ENCODE results near the gene CIRBP. TPM values are rescaled to one million over a fixed set of nuclear protein-coding genes. Genes with fewer than 3 reads are reported as not detected.

The CIRBP gene
- total and polyA plus RNA-seq, 3 experiments from 2014 or later: 238 to 258 (median 253) TPM

GRCh38 chr19:1224047-1224825 lies 44.9 kb upstream of the CIRBP start:
- POLR2A ChIA-PET: interaction anchor here (0.7 kb wide), 2 partner anchors 11 to 45 kb away, joined by 3 read pairs; no protein-coding TSS in a partner anchor

DNA sequence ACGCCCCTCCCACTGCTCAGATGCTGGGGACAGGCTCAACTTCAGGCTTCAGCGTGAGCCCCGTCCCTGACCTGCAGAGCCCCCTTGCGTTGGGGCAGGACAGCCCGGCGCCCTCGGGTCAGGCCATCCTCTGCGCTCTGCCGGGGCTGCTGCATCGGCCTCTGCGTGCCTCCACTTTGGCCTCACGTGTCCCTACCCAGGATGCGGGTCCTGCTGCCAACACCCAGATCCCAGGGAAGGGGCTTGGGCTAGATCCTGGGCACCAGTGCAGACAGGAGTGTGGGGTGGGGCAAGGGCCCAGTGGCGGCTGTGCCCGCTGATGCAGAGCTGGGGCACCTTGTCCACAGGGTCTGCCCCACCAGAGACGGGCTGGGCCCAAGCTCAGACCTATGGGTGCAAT lies 44.3 kb upstream of the CIRBP start:
- no peaks in the 10 kb centered on the region for H3K9me3 Mint-ChIP-seq
- CTCF ChIA-PET: interaction anchor here (1.2 kb wide), 2 partner anchors 15 to 16 kb away, joined by 3 to 4 read pairs; no protein-coding TSS in a partner anchor
- H3K27ac Mint-ChIP-seq: no peak overlapping the region
- peaks cover 0 to 12% (median 0%) of the 10 kb centered on the region in 3 donors for H3K36me3 Mint-ChIP-seq
- H3K27ac ChIP-seq (ENCODE audit: low read depth, low read length): no peak overlapping the region
- no peaks in the 10 kb centered on the region for H3K9me3 ChIP-seq (ENCODE audit: low read length)
- H3K27me3 ChIP-seq (ENCODE audit: insufficient read depth, low read length, poor library complexity, severe bottlenecking): no peaks in the 10 kb centered on the region
- H3K4me1 Mint-ChIP-seq: no peaks in the 10 kb centered on the region
- DNase-seq: no peak
- H3K36me3 ChIP-seq (ENCODE audit: insufficient read depth, low read length): peaks cover 7% of the 10 kb centered on the region
- H3K4me3 ChIP-seq (ENCODE audit: low read length): no peak overlapping the region
- no peaks in the 10 kb centered on the region for H3K4me1 ChIP-seq (ENCODE audit: insufficient read depth, low read length)
- H3K4me3 Mint-ChIP-seq: no peak overlapping the region
- no peaks in the 10 kb centered on the region for H3K27me3 Mint-ChIP-seq
- POLR2A ChIA-PET: interaction anchor here (0.7 kb wide), 2 partner anchors 11 to 44 kb away, joined by 3 read pairs; no protein-coding TSS in a partner anchor

More at GRCh38 chr19:1224047-1224825, 44.9 kb upstream of the CIRBP start:
- CTCF ChIA-PET: interaction anchor here (1.1 to 1.6 kb wide), 2 partner anchors 15 to 111 kb away, joined by 3 to 7 read pairs; no protein-coding TSS in a partner anchor
- no peaks in the 10 kb centered on the region for H3K27me3 Mint-ChIP-seq
- DNase-seq: no peak
- Histone ChIP-seq H3K36me3 (ENCODE audit: insufficient read depth, low read length) (peaks cover 7% of the 10 kb centered on the region), H3K4me3 (ENCODE audit: low read length) (no peak overlapping the region), H3K9me3 (ENCODE audit: low read length) (no peaks in the 10 kb centered on the region), H3K27ac (ENCODE audit: low read depth, low read length) (no peak overlapping the region), H3K27me3 (ENCODE audit: insufficient read depth, low read length, poor library complexity, severe bottlenecking) (no peaks in the 10 kb centered on the region), H3K4me1 (ENCODE audit: insufficient read depth, low read length) (no peaks in the 10 kb centered on the region)
- H3K4me3 Mint-ChIP-seq: no peak overlapping the region
- no peaks in the 10 kb centered on the region for H3K9me3 Mint-ChIP-seq
- no peak overlapping the region for H3K27ac Mint-ChIP-seq
- no peaks in the 10 kb centered on the region for H3K4me1 Mint-ChIP-seq
- peaks cover 0 to 12% (median 0%) of the 10 kb centered on the region in 3 donors for H3K36me3 Mint-ChIP-seq

- Mint-ChIP-seq H3K27ac (no peak overlapping the region), H3K4me3 (no peak overlapping the region), H3K4me1 (no peaks in the 10 kb centered on the region), H3K36me3 (peaks cover 0 to 12% (median 0%) of the 10 kb centered on the region in 3 donors), H3K27me3 (no peaks in the 10 kb centered on the region), H3K9me3 (no peaks in the 10 kb centered on the region)
- Histone ChIP-seq H3K27me3 (ENCODE audit: insufficient read depth, low read length, poor library complexity, severe bottlenecking) (no peaks in the 10 kb centered on the region), H3K27ac (ENCODE audit: low read depth, low read length) (no peak overlapping the region), H3K4me1 (ENCODE audit: insufficient read depth, low read length) (no peaks in the 10 kb centered on the region), H3K4me3 (ENCODE audit: low read length) (no peak overlapping the region), H3K9me3 (ENCODE audit: low read length) (no peaks in the 10 kb centered on the region), H3K36me3 (ENCODE audit: insufficient read depth, low read length) (peaks cover 5% of the 10 kb centered on the region)
- no peak for DNase-seq
- ChIA-PET CTCF (interaction anchor here (1.2 to 1.3 kb wide), 3 partner anchors 15 to 113 kb away, joined by 3 to 4 read pairs (median 4); no protein-coding TSS in a partner anchor), POLR2A (no interaction called here)
These were observed 43.5 kb upstream of the CIRBP start for GRCh38 chr19:1225440-1226226.

- H3K4me1 Mint-ChIP-seq: no peaks in the 10 kb centered on the region
- POLR2A ChIA-PET: no interaction called here
- no peak for DNase-seq
- no peak overlapping the region for H3K27ac ChIP-seq (ENCODE audit: low read depth, low read length)
- H3K27ac Mint-ChIP-seq: no peak overlapping the region
- no peaks in the 10 kb centered on the region for H3K27me3 ChIP-seq (ENCODE audit: insufficient read depth, low read length, poor library complexity, severe bottlenecking)
- H3K27me3 Mint-ChIP-seq: no peaks in the 10 kb centered on the region
- no peaks in the 10 kb centered on the region for H3K9me3 Mint-ChIP-seq
- no peak overlapping the region for H3K4me3 Mint-ChIP-seq
- H3K4me1 ChIP-seq (ENCODE audit: insufficient read depth, low read length): no peaks in the 10 kb centered on the region
- H3K9me3 ChIP-seq (ENCODE audit: low read length): no peaks in the 10 kb centered on the region
- H3K4me3 ChIP-seq (ENCODE audit: low read length): no peak overlapping the region
- peaks cover 0 to 7% (median 0%) of the 10 kb centered on the region in 3 donors for H3K36me3 Mint-ChIP-seq
- CTCF ChIA-PET: interaction anchor here (1.2 to 1.3 kb wide), 2 partner anchors 15 to 113 kb away, joined by 3 to 4 read pairs; no protein-coding TSS in a partner anchor
- H3K36me3 ChIP-seq (ENCODE audit: insufficient read depth, low read length): no peaks in the 10 kb centered on the region
These were observed 43.0 kb upstream of the CIRBP start for GRCh38 chr19:1226227-1226518.

- H3K9me3 Mint-ChIP-seq: no peaks in the 10 kb centered on the region
- no peak overlapping the region for H3K4me3 ChIP-seq (ENCODE audit: low read length)
- POLR2A ChIA-PET: no interaction called here
- H3K4me1 Mint-ChIP-seq: no peaks in the 10 kb centered on the region
- no peaks in the 10 kb centered on the region for H3K36me3 ChIP-seq (ENCODE audit: insufficient read depth, low read length)
- no peaks in the 10 kb centered on the region for H3K27me3 Mint-ChIP-seq
- no peak overlapping the region for H3K27ac Mint-ChIP-seq
- peaks cover 0 to 7% (median 0%) of the 10 kb centered on the region in 3 donors for H3K36me3 Mint-ChIP-seq
- no peak overlapping the region for H3K27ac ChIP-seq (ENCODE audit: low read depth, low read length)
- DNase-seq: peak in 1 of 5 donors; percentile 44
- CTCF ChIA-PET: interaction anchor here (1.3 kb wide), 1 partner anchor 114 kb away, joined by 4 read pairs; no protein-coding TSS in a partner anchor
- H3K27me3 ChIP-seq (ENCODE audit: insufficient read depth, low read length, poor library complexity, severe bottlenecking): no peaks in the 10 kb centered on the region
- no peak overlapping the region for H3K4me3 Mint-ChIP-seq
- no peaks in the 10 kb centered on the region for H3K9me3 ChIP-seq (ENCODE audit: low read length)
- H3K4me1 ChIP-seq (ENCODE audit: insufficient read depth, low read length): no peaks in the 10 kb centered on the region
These were observed 42.4 kb upstream of the CIRBP start for GRCh38 chr19:1226522-1227303.

DNA sequence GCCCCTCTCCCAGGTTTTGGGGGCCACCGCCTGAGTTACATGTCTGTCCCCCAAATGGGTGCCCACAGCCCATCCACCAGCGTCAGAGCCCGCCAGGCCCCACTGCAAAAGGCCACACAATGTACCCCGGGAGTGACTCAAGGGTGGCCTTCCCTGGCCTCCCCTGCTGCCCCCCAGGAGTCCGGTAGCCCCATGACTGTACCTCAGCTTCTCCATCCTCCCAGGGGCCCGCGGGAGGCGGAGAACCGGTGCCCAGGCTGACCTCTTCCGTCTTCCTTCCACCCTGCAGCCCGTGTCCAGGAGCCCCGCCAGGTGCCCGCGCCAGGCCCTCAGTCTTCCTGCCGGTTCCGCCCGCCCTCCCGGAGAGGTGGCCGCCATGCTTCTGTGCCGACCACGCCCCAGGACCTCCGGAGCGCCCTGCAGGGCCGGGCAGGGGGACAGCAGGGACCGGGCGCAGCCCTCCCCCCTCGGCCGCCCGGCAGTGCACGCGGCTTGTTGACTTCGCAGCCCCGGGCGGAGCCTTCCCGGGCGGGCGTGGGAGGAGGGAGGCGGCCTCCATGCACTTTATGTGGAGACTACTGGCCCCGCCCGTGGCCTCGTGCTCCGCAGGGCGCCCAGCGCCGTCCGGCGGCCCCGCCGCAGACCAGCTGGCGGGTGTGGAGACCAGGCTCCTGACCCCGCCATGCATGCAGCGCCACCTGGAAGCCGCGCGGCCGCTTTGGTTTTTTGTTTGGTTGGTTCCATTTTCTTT lies 41.7 kb upstream of the CIRBP start:
- no peak for DNase-seq
- ChIA-PET CTCF (no interaction called here), POLR2A (interaction anchor here (0.6 to 0.7 kb wide), 2 partner anchors 18 to 509 kb away, joined by 3 read pairs; no protein-coding TSS in a partner anchor)
- H3K27ac ChIP-seq (ENCODE audit: low read depth, low read length): no peak overlapping the region
- H3K4me3 Mint-ChIP-seq: no peak overlapping the region
- H3K4me3 ChIP-seq (ENCODE audit: low read length): no peak overlapping the region
- no peaks in the 10 kb centered on the region for H3K27me3 ChIP-seq (ENCODE audit: insufficient read depth, low read length, poor library complexity, severe bottlenecking)
- H3K4me1 Mint-ChIP-seq: peaks cover 0 to 3% (median 0%) of the 10 kb centered on the region in 3 donors
- no peaks in the 10 kb centered on the region for H3K9me3 Mint-ChIP-seq
- H3K36me3 ChIP-seq (ENCODE audit: insufficient read depth, low read length): no peaks in the 10 kb centered on the region
- no peaks in the 10 kb centered on the region for H3K27me3 Mint-ChIP-seq
- H3K36me3 Mint-ChIP-seq: peaks cover 0 to 7% (median 0%) of the 10 kb centered on the region in 3 donors
- no peaks in the 10 kb centered on the region for H3K4me1 ChIP-seq (ENCODE audit: insufficient read depth, low read length)
- H3K9me3 ChIP-seq (ENCODE audit: low read length): no peaks in the 10 kb centered on the region
- peak overlapping the region in 1 of 8 donors; percentile 29 for H3K27ac Mint-ChIP-seq
